Mucosa of descending colon (tissue), 3 donors: ENCODE data around the gene EIPR1. TPM values are rescaled to one million over a fixed set of nuclear protein-coding genes. Genes with fewer than 3 reads are reported as not detected.

Experiments
- total RNA-seq, 3 donors: library from RNA; stranded (reverse); fragmentation: NEBNext Ultra II Directional in 2 of 3; extraction: Animal tissue kit (Norgen Biotek cat#: 25700) in 2 of 3; gene quantifications; one replicate each; pipeline versions ENCODE4 v1.2.1 to v1.2.4, GENCODE V29; 2021 to 2023
- donor health status: DM: no; HTN: no; CAD: no; lungs with moderate emphysema.
- donor health status: DM: no; HTN: no; CAD: no.
- donor health status: DM: no; HTN: yes; CAD: no.

The EIPR1 gene
- total RNA-seq, 3 donors from 2014 or later = 15.9 to 27.1 (median 25.0) TPM

Other genes starting within 250 kb of the EIPR1 start
- gene TRAPPC12, start 1.9 kb upstream of the EIPR1 start, total RNA-seq = 100 to 1,000 TPM in 1 of 3 donors, 10 to 100 TPM in 2; 76.9 to 102 (median 97.8) TPM
- gene ADI1, start 141.7 kb upstream of the EIPR1 start, total RNA-seq = 10 to 100 TPM; 59.3 to 91.5 (median 70.4) TPM
- gene RNASEH1, start 180.5 kb upstream of the EIPR1 start, total RNA-seq = 10 to 100 TPM; 14.4 to 24.2 (median 19.5) TPM
- 1,000 to 10,000 TPM in 1 of 3 donors, 100 to 1,000 TPM in 2; 871 to 1,011 (median 925) TPM for gene RPS7, start 197.4 kb upstream of the EIPR1 start, total RNA-seq
- 1 to 10 TPM in 2 of 3 donors, under 1 TPM in 1; 0.35 to 2.2 (median 1.6) TPM for gene COLEC11, start 217.3 kb upstream of the EIPR1 start, total RNA-seq